Stimulated activated CD8-positive, alpha-beta memory T cell treated with anti-CD3 and anti-CD28 coated beads, Interleukin-2, amount 100 ng/mL, for 48 hours (primary cell): ENCODE results near the gene GPRC5C.

Source experiments
- DNase-seq, 2 donors: peaks; one replicate each; pipeline ENCODE4 v3.0.0-alpha.2; 2020; ENCODE audit warnings: low read depth in 2 of 2

The GPRC5C gene

GRCh38 chr17:74452033-74452840 lies 20.3 kb downstream of the GPRC5C start:
- DNase-seq: no peak

GRCh38 chr17:74452841-74453661 lies 21.2 kb downstream of the GPRC5C start:
- no peak for DNase-seq

GRCh38 chr17:74453665-74454196 lies 21.8 kb downstream of the GPRC5C start:
- DNase-seq: peak; percentile 75 to 76

GRCh38 chr17:74454197-74455024 lies 22.5 kb downstream of the GPRC5C start:
- DNase-seq: no peak

GRCh38 chr17:74455025-74455545 lies 23.2 kb downstream of the GPRC5C start:
- DNase-seq: no peak

GRCh38 chr17:74455821-74456220 lies 23.9 kb downstream of the GPRC5C start:
- no peak for DNase-seq

- peak; percentile 61 to 67 for DNase-seq
These were observed 25.4 kb downstream of the GPRC5C start for GRCh38 chr17:74457146-74457819.

GRCh38 chr17:74457820-74458166 lies 25.9 kb downstream of the GPRC5C start:
- no peak for DNase-seq

GRCh38 chr17:74458835-74459234 lies 26.9 kb downstream of the GPRC5C start:
- DNase-seq: no peak

- DNase-seq: no peak
These were observed 27.7 kb downstream of the GPRC5C start for GRCh38 chr17:74459622-74460021.

- DNase-seq: no peak
These were observed 28.4 kb downstream of the GPRC5C start for GRCh38 chr17:74460241-74460640.

GRCh38 chr17:74460996-74461395 lies 29.1 kb downstream of the GPRC5C start:
- no peak for DNase-seq

- no peak for DNase-seq
These were observed 29.7 kb downstream of the GPRC5C start for GRCh38 chr17:74461611-74462010.

- DNase-seq: no peak
These were observed 33.0 kb downstream of the GPRC5C start for GRCh38 chr17:74464730-74465377.

- no peak for DNase-seq
These were observed 33.7 kb downstream of the GPRC5C start for GRCh38 chr17:74465378-74466110.

- DNase-seq: no peak
These were observed 34.4 kb downstream of the GPRC5C start, which contains the start of gene CD300A for GRCh38 chr17:74466111-74466827. TSS of gene CD300A (plus strand) at chr17:74466634. CDS start at chr17:74466704, 70 bp downstream.

GRCh38 chr17:74466828-74467184 lies 34.9 kb downstream of the GPRC5C start:
- no peak for DNase-seq

GRCh38 chr17:74467221-74467951 lies 35.5 kb downstream of the GPRC5C start:
- DNase-seq: no peak
